NCI-H2029 treated with DMSO at 0.1 percent for 48 hours (cell line): Measurements from ENCODE around the gene WDR11.

Source experiments
- DNase-seq: peaks from one replicate; lab custom pipeline; 2025; lab: John Stamatoyannopoulos, UW

Gene WDR11, protein sequence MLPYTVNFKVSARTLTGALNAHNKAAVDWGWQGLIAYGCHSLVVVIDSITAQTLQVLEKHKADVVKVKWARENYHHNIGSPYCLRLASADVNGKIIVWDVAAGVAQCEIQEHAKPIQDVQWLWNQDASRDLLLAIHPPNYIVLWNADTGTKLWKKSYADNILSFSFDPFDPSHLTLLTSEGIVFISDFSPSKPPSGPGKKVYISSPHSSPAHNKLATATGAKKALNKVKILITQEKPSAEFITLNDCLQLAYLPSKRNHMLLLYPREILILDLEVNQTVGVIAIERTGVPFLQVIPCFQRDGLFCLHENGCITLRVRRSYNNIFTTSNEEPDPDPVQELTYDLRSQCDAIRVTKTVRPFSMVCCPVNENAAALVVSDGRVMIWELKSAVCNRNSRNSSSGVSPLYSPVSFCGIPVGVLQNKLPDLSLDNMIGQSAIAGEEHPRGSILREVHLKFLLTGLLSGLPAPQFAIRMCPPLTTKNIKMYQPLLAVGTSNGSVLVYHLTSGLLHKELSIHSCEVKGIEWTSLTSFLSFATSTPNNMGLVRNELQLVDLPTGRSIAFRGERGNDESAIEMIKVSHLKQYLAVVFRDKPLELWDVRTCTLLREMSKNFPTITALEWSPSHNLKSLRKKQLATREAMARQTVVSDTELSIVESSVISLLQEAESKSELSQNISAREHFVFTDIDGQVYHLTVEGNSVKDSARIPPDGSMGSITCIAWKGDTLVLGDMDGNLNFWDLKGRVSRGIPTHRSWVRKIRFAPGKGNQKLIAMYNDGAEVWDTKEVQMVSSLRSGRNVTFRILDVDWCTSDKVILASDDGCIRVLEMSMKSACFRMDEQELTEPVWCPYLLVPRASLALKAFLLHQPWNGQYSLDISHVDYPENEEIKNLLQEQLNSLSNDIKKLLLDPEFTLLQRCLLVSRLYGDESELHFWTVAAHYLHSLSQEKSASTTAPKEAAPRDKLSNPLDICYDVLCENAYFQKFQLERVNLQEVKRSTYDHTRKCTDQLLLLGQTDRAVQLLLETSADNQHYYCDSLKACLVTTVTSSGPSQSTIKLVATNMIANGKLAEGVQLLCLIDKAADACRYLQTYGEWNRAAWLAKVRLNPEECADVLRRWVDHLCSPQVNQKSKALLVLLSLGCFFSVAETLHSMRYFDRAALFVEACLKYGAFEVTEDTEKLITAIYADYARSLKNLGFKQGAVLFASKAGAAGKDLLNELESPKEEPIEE

GRCh38 chr10:120850911-120851865 is at the start of gene WDR11:
Gene WDR11, plus strand, starts transcription at chr10:120851362. Its CDS starts 59 bp downstream, at chr10:120851421.
- DNase-seq, result peak; percentile 27

GRCh38 chr10:120802935-120803334 is 48.2 kb upstream of the WDR11 start:
- DNase-seq, result no peak

DNA sequence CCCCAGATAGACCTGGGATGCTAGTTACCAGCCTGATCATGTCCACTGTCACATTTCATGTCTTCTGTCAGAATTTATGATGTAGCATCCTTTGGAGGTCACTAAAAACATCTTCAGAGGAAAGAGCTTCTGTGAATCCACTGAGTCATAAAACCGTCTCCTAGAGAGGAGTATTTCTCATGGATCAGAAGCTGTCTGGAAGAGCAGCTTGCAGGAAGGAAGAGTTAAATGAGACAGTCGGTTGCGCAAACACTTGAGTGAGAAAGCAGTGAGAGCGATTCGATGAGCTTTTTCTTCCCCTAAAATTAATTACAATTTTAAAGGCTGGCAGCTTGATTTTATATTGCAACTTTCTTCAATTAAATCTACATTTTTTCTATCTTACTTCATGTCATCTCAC is 47.2 kb upstream of the WDR11 start:
- no peak for DNase-seq

DNA sequence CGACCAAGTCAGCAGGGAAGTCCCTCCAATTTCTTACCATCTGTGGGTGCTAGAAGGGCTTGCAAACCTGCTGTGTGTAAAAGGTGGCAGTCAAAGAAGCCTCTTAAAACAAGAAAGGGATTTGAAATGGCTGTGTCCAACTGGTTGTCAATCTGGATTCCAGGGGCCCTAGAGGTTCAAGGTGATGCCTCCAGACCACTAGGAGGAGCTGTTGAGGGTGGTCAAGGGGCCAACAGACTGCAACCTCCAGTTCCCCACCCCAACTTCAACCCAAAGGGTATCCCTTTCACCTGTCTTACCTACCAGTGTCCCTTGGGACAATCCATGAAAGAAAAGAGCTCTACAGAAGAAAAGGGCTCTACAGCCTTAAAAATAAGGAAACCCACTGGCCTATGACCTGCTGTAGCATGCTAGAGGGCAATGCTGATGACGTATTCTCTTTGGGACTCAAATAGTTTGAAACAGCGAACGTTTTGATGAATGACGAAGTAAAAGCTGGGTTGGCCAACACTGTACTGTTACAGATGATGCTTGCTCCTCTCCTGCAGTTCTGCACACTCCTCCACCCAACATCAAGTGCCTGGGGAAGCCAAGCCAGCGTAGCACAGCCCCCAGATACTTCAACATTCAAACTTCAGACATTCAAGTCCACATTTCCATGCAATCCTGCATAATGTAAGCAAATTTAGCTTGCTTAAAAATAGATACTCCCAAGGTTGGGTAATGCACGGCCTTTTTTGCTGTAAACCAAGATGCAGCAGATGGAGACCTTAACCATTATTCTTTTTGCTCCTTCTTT is 45.9 kb upstream of the WDR11 start:
- no peak for DNase-seq

- no peak for DNase-seq
Measured at GRCh38 chr10:120806081-120806480, 45.1 kb upstream of the WDR11 start.

DNA sequence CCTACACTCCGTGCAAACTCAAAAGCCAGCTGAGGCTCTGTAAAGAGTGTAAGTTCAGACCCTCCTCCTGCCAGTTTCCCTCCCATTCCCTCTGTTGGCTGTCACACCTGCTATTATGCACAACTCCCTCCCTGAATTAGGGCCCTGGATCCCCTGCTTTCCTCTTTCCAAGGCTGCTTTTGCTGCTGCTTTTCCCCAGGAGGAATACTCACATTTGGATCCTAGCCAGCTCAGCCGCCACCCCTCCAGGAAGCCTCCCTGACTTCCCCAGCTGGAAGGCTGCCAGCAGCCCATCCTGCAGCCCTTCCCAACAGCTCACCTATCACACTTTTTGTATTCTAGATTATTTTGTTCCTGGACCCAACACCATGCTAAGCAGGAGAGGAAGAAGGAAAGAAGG is 40.9 kb upstream of the WDR11 start:
- DNase-seq, result no peak

- DNase-seq, result no peak
Measured at GRCh38 chr10:120813085-120813484, 38.1 kb upstream of the WDR11 start.

GRCh38 chr10:120818301-120818700 is 32.9 kb upstream of the WDR11 start:
- DNase-seq, result no peak

DNA sequence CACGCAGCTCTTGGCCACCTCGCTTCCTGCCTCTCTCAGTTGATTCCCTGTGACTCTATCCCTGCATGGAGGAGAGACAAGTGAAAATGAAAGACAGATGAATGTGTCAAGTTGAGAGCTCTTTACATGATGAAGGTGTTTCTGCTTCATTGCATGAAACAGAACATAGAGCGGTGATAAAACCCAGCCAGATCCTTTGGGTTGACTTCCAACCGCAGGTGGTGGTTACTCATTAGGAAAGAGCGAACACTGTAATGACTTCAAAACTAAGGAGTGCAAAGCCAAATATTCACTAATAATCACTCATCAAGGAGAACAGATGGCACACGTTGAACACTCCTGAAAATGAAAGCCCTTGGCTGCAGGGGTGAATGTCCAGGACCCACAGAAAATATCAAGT is 31.8 kb upstream of the WDR11 start:
- DNase-seq, result no peak

GRCh38 chr10:120823266-120823665 is 27.9 kb upstream of the WDR11 start:
- no peak for DNase-seq

DNA sequence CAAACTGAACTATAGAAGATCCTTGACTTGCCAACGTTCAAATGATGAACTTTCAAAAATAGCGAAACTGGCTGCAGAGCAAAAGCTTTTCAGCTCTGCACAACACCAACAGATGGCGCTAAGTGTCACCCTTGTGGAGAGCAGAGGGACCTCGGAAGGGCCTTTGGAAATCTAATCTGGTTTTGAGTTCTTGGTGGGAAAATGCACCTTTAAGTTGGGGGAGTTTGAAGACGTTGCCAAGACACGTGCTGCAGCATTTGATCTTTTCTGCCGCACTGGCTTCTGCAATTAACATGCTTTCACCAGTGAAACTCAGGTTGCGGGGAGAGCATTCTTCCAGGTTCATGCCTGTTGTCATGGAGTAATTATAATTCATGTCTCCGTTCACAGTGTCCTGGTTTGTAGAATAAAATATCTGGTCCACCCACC is 26.3 kb upstream of the WDR11 start:
- DNase-seq, result no peak

- no peak for DNase-seq
Measured at GRCh38 chr10:120825878-120826769, 25.0 kb upstream of the WDR11 start.

GRCh38 chr10:120827251-120827875 is 23.8 kb upstream of the WDR11 start:
- no peak for DNase-seq

- DNase-seq, result no peak
Measured at GRCh38 chr10:120828763-120829319, 22.3 kb upstream of the WDR11 start.

DNA sequence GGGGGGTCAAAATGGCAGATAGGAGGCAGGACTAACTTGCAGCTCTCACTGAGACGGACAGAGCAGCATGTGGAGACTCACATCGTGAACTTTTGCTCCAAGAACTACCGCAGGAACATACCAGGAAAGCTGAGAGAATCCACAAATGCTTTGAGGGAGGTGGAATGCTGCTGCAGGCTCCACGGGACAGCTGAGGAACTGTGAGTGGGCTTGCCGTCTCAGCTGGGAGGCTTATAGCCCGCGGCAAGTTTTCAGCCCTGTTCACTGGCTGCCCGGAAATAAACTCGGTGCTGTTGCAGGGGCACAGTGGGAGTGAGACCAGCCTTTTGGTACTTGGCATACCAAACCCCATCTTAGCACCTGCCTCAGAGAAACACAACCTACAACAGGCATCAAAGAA is 19.1 kb upstream of the WDR11 start:
- no peak for DNase-seq

DNA sequence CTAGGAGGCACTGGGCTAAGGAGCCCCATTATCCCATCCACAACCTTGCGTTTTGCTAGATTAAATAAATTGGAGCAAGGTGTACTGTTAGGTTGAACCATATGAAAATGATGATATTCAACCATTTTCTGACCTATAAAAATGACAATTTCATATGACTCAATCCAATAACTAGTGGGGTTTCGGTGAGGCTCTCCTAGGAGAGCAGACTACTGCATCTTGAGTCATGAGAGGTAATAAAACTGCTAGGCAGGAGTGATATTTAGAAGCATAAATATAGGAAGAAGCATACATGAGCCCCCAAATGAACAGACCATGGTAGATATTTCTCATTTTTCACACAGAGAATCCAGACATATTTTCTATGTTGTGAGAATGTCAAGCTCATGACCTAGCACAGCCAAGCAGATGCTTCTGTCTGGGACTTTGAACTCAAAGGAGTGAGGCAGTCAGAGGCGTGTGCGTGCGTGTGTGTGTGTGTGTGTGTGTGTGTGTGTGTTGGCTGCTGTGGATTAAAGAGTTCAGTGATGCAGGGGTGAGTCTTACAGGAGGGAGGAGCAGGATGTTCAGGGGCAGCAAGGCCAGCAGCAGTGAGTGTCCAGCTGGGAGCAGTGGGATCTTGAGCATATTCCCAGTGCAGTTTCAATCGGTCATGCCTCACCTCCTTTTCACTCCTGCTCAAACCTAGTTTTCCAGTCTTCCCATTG is 17.8 kb upstream of the WDR11 start:
- no peak for DNase-seq

DNA sequence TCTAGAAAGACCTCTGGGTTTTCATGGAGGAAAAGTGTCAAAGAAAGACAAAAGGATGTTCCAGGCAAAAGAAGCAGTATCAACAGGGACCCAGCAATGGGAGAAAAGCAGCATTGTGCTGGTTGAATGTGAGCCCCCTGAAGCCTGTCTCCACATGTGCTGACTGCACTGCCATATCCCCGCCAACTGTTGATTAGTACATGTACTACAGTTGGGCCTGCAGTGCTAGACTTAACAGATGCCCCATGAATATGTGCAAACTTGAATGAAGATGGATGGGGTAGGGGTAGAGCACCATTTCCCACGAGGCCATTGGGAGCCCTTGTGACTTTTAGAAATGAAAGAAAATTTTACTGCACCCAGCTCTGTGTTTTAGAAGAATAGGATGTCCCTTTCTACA is 15.6 kb upstream of the WDR11 start:
- DNase-seq, result no peak

- no peak for DNase-seq
Measured at GRCh38 chr10:120838941-120839340, 12.2 kb upstream of the WDR11 start.
